CD1c-positive myeloid dendritic cell (primary cell): ENCODE results near the gene SMC1B.
"Not testable (repeated sequence)": the region's sequence is repeated elsewhere in the genome, so short reads cannot be mapped to it uniquely, and the experiment has no call there.

Experiments used
- DNase-seq: peaks from one replicate; pipeline ENCODE4 v3.0.0-alpha.2; 2016; ENCODE audit errors: extremely low spot score

Gene SMC1B

GRCh38 chr22:45421349-45422055 is 8.1 kb upstream of the SMC1B start:
- DNase-seq, result peak; percentile 73

GRCh38 chr22:45420539-45420938 is 7.1 kb upstream of the SMC1B start:
- no peak for DNase-seq

GRCh38 chr22:45420011-45420410 is 6.6 kb upstream of the SMC1B start:
- no peak for DNase-seq

- DNase-seq, result no peak
Measured at GRCh38 chr22:45418770-45419138, 5.4 kb upstream of the SMC1B start.

- DNase-seq, result no peak
Measured at GRCh38 chr22:45418056-45418769, 4.8 kb upstream of the SMC1B start.

GRCh38 chr22:45413013-45413367 is 409 bp downstream of the SMC1B start:
- DNase-seq, result no peak

- DNase-seq, result no peak
Measured at GRCh38 chr22:45407793-45408192, 5.6 kb downstream of the SMC1B start.

GRCh38 chr22:45402466-45402985 is 10.9 kb downstream of the SMC1B start:
- peak; percentile 3 for DNase-seq

GRCh38 chr22:45399712-45400445 is 13.5 kb downstream of the SMC1B start:
- no peak for DNase-seq

- DNase-seq, result no peak
Measured at GRCh38 chr22:45398214-45398613, 15.2 kb downstream of the SMC1B start.

- DNase-seq, result peak; percentile 4
Measured at GRCh38 chr22:45397806-45398205, 15.6 kb downstream of the SMC1B start.

GRCh38 chr22:45389546-45389945 is 23.9 kb downstream of the SMC1B start:
- DNase-seq, result no peak

GRCh38 chr22:45381348-45381747 is 32.1 kb downstream of the SMC1B start:
- DNase-seq, result no peak

- DNase-seq, result peak; percentile 36
Measured at GRCh38 chr22:45376703-45377102, 36.7 kb downstream of the SMC1B start.

GRCh38 chr22:45376009-45376408 is 37.4 kb downstream of the SMC1B start:
- no peak for DNase-seq

GRCh38 chr22:45373592-45373991 is 39.8 kb downstream of the SMC1B start:
- DNase-seq, result not testable (repeated sequence)

GRCh38 chr22:45366713-45367112 is 46.7 kb downstream of the SMC1B start:
- no peak for DNase-seq

GRCh38 chr22:45359627-45360026 is 53.8 kb downstream of the SMC1B start:
- DNase-seq, result no peak

GRCh38 chr22:45358127-45358526 is 55.3 kb downstream of the SMC1B start:
- no peak for DNase-seq

- no peak for DNase-seq
Measured at GRCh38 chr22:45357490-45357889, 55.9 kb downstream of the SMC1B start.

- no peak for DNase-seq
Measured at GRCh38 chr22:45353786-45354185, 59.6 kb downstream of the SMC1B start.

GRCh38 chr22:45352757-45353156 is 60.6 kb downstream of the SMC1B start:
- DNase-seq, result not testable (repeated sequence)

- DNase-seq, result no peak
Measured at GRCh38 chr22:45351956-45352355, 61.4 kb downstream of the SMC1B start.
